ENCODE results near the gene CMSS1.

- TF ChIP-seq TSHZ2 (CRISPR knock-in tag; IDR thresholded peaks at IDR 0.05), result no peak
- no peak for TF ChIP-seq ZFP30 (CRISPR knock-in tag; IDR thresholded peaks at IDR 0.05)
Observed at GRCh38 chr3:100022506-100022905, 204.8 kb downstream of the CMSS1 start.

Measured in SK-N-SH treated with all-trans-retinoic acid at 6 μM for 48 hours (cell line).